Muscle of leg (tissue), 11 donors: ENCODE results near the gene DDN. TPM values are rescaled to one million over a fixed set of nuclear protein-coding genes. Genes with fewer than 3 reads are reported as not detected.

Source experiments
- DNase-seq: peaks from one replicate; pipeline ENCODE4 v3.0.0; 2013
- H3K27ac ChIP-seq: one replicate; pipeline ENCODE4 v1.5.1; 2013; ENCODE audit warnings: mild to moderate bottlenecking, low read length, control low read depth
- H3K27me3 ChIP-seq: one replicate; pipeline ENCODE4 v1.6.1; 2013; ENCODE audit warnings: low read length; ENCODE audit not compliant: control insufficient read depth, insufficient read depth
- H3K36me3 ChIP-seq: one replicate; pipeline ENCODE4 v1.6.1; 2013; ENCODE audit warnings: low read length; ENCODE audit not compliant: control insufficient read depth, insufficient read depth
- H3K4me1 ChIP-seq: one replicate; pipeline ENCODE4 v1.6.1; 2013; ENCODE audit warnings: low read length; ENCODE audit not compliant: control insufficient read depth, insufficient read depth
- H3K4me3 ChIP-seq: one replicate; pipeline ENCODE4 v1.5.1; 2013; ENCODE audit warnings: low read length, control low read depth
- H3K9me3 ChIP-seq: replicated peaks from 2 replicates; pipeline ENCODE4 v1.6.1; 2013; ENCODE audit warnings: low read depth, low read length; ENCODE audit not compliant: control insufficient read depth
- WGBS: methylation state at CpG from one replicate; pipeline ENCODE4 v1.1.5; 2013; ENCODE audit warnings: missing lambda C conversion rate; ENCODE audit not compliant: insufficient coverage; 5-methylcytosine and 5-hydroxymethylcytosine counted together
- polyA plus RNA-seq, 8 donors: library from polyadenylated mRNA; unstranded; fragments of 120-200 nt; gene quantifications; one replicate each; pipeline versions ENCODE4 v1.2.1 to v1.2.3, GENCODE V29; 2013; ENCODE audit warnings: inconsistent platforms in 1 of 8, low replicate concordance in 1 of 8; ENCODE audit not compliant: insufficient read length in 8 of 8, insufficient read depth in 1 of 8
- total RNA-seq: library from RNA; stranded (reverse); fragments of 120-200 nt; gene quantifications from one replicate; pipeline ENCODE4 v1.2.4, GENCODE V29; 2013

The DDN gene
- total and polyA plus RNA-seq, 9 donors, result 10.2 to 30.4 (median 14.6) TPM

GRCh38 chr12:48977290-48978281 lies 21.6 kb downstream of the DDN start:
- DNase-seq, result peak; percentile 62
- H3K4me1 ChIP-seq, result peaks cover 53% of the 10 kb centered on the region
- H3K27me3 ChIP-seq, result peaks cover 96% of the 10 kb centered on the region
- no peak overlapping the region for H3K27ac ChIP-seq
- WGBS, result 9% methylated on average over 47 of the region's 50 CpGs
- H3K9me3 ChIP-seq, result no peaks in the 10 kb centered on the region
- H3K4me3 ChIP-seq, result no peak overlapping the region
- H3K36me3 ChIP-seq, result no peaks in the 10 kb centered on the region

GRCh38 chr12:48973941-48974673 lies 25.1 kb downstream of the DDN start:
- DNase-seq, result peak; percentile 49
- no peak overlapping the region for H3K4me3 ChIP-seq
- peaks cover 96% of the 10 kb centered on the region for H3K27me3 ChIP-seq
- peaks cover 54% of the 10 kb centered on the region for H3K4me1 ChIP-seq
- H3K36me3 ChIP-seq, result no peaks in the 10 kb centered on the region
- WGBS, result 7% methylated on average over 6 of the region's 19 CpGs
- H3K27ac ChIP-seq, result no peak overlapping the region
- no peaks in the 10 kb centered on the region for H3K9me3 ChIP-seq

GRCh38 chr12:48973531-48973930 lies 25.6 kb downstream of the DDN start:
- no peak overlapping the region for H3K27ac ChIP-seq
- no peaks in the 10 kb centered on the region for H3K9me3 ChIP-seq
- H3K4me3 ChIP-seq, result no peak overlapping the region
- 0% methylated on average over 2 of the region's 12 CpGs for WGBS
- H3K27me3 ChIP-seq, result peaks cover 96% of the 10 kb centered on the region
- peak; percentile 52 for DNase-seq
- H3K4me1 ChIP-seq, result peaks cover 49% of the 10 kb centered on the region
- H3K36me3 ChIP-seq, result no peaks in the 10 kb centered on the region

- no peaks in the 10 kb centered on the region for H3K36me3 ChIP-seq
- peaks cover 94% of the 10 kb centered on the region for H3K27me3 ChIP-seq
- no peak overlapping the region for H3K4me3 ChIP-seq
- 10% methylated on average over 2 of the region's 3 CpGs for WGBS
- H3K27ac ChIP-seq, result no peak overlapping the region
- peaks cover 44% of the 10 kb centered on the region for H3K4me1 ChIP-seq
- DNase-seq, result no peak
- no peaks in the 10 kb centered on the region for H3K9me3 ChIP-seq
These were observed 26.2 kb downstream of the DDN start for GRCh38 chr12:48972952-48973483.

GRCh38 chr12:48972213-48972951 lies 26.8 kb downstream of the DDN start:
- no peak for DNase-seq
- Histone ChIP-seq H3K27me3 (peaks cover 94% of the 10 kb centered on the region), H3K27ac (no peak overlapping the region), H3K36me3 (no peaks in the 10 kb centered on the region), H3K4me3 (no peak overlapping the region), H3K4me1 (peaks cover 41% of the 10 kb centered on the region), H3K9me3 (no peaks in the 10 kb centered on the region)
- WGBS, result 17% methylated on average over 23 of the region's 23 CpGs

- H3K4me3 ChIP-seq, result peak overlapping the region; percentile 30
- DNase-seq, result no peak
- peaks cover 45% of the 10 kb centered on the region for H3K4me1 ChIP-seq
- no peak overlapping the region for H3K27ac ChIP-seq
- H3K9me3 ChIP-seq, result no peaks in the 10 kb centered on the region
- H3K36me3 ChIP-seq, result no peaks in the 10 kb centered on the region
- WGBS, result 13% methylated on average over 2 of the region's 10 CpGs
- peaks cover 90% of the 10 kb centered on the region for H3K27me3 ChIP-seq
These were observed 28.4 kb downstream of the DDN start for GRCh38 chr12:48970702-48971334.

GRCh38 chr12:48969833-48970701 lies 29.1 kb downstream of the DDN start:
- Histone ChIP-seq H3K4me3 (peak overlapping the region; percentile 15), H3K36me3 (no peaks in the 10 kb centered on the region), H3K27me3 (peaks cover 89% of the 10 kb centered on the region), H3K27ac (no peak overlapping the region), H3K9me3 (no peaks in the 10 kb centered on the region), H3K4me1 (peaks cover 45% of the 10 kb centered on the region)
- WGBS, result 5% methylated on average over 72 of the region's 77 CpGs
- peak; percentile 43 for DNase-seq

GRCh38 chr12:48969160-48969771 lies 29.9 kb downstream of the DDN start:
- no peak overlapping the region for H3K4me3 ChIP-seq
- WGBS, result 42% methylated on average over 7 of the region's 8 CpGs
- no peaks in the 10 kb centered on the region for H3K36me3 ChIP-seq
- no peak overlapping the region for H3K27ac ChIP-seq
- H3K27me3 ChIP-seq, result peaks cover 81% of the 10 kb centered on the region
- DNase-seq, result no peak
- H3K9me3 ChIP-seq, result no peaks in the 10 kb centered on the region
- peaks cover 45% of the 10 kb centered on the region for H3K4me1 ChIP-seq
